Fibroblast of villous mesenchyme (primary cell): ENCODE data around the gene WDR26. TPM values are rescaled to one million over a fixed set of nuclear protein-coding genes. Genes with fewer than 3 reads are reported as not detected.
"Not testable (repeated sequence)": the region's sequence is repeated elsewhere in the genome, so short reads cannot be mapped to it uniquely, and the experiment has no call there.

ENCODE experiments used
- DNase-seq: peaks from one replicate; pipeline ENCODE4 v3.0.0-alpha.2; 2010; ENCODE audit warnings: low read depth
- H3K4me3 ChIP-seq: 2 replicates; pipeline ENCODE4 v1.5.1; 2011; ENCODE audit warnings: low read depth, mild to moderate bottlenecking, low read length
- CTCF ChIP-seq: IDR thresholded peaks from 2 replicates; pipeline ENCODE4 v1.5.1; 2012; ENCODE audit warnings: low read depth, mild to moderate bottlenecking, low read length; ENCODE audit not compliant: insufficient read depth
- total RNA-seq: library from RNA; depleted of rRNA; stranded (reverse); fragments of >200 nt; gene quantifications from 2 replicates; pipeline ENCODE4 v1.2.3, GENCODE V29; 2012

WDR26 gene
- total RNA-seq, 1 donor: 86.4 TPM

GRCh38 chr1:224356685-224357625 lies 77.6 kb downstream of the WDR26 start, which contains the start of gene CNIH4:
Gene CNIH4 (plus strand): TSS chr1:224356879. CDS start chr1:224356925, 46 bp downstream.
- TF ChIP-seq CTCF: no peak
- H3K4me3 ChIP-seq: peak within 1 kb of the TSS; percentile 87
- DNase-seq: peak; percentile 97

- TF ChIP-seq CTCF: no peak
- no peak for DNase-seq
- H3K4me3 ChIP-seq: no peak overlapping the region
Measured at GRCh38 chr1:224353975-224354925, 80.3 kb downstream of the WDR26 start.

GRCh38 chr1:224352436-224353085 lies 82.0 kb downstream of the WDR26 start:
- H3K4me3 ChIP-seq, DNase-seq: not testable (repeated sequence)

GRCh38 chr1:224349716-224350115 lies 84.9 kb downstream of the WDR26 start:
- H3K4me3 ChIP-seq, DNase-seq: not testable (repeated sequence)

- H3K4me3 ChIP-seq: no peak overlapping the region
- no peak for TF ChIP-seq CTCF
- no peak for DNase-seq
Measured at GRCh38 chr1:224348137-224348536, 86.5 kb downstream of the WDR26 start.

- TF ChIP-seq CTCF: no peak
- H3K4me3 ChIP-seq: no peak overlapping the region
- no peak for DNase-seq
Measured at GRCh38 chr1:224343679-224344078, 90.9 kb downstream of the WDR26 start.

GRCh38 chr1:224340453-224341384 lies 93.9 kb downstream of the WDR26 start:
- H3K4me3 ChIP-seq: peak overlapping the region; percentile 58
- peak; percentile 15 for DNase-seq
